EH (cell line): ENCODE measurements around the gene NKPD1.
A peak's percentile ranks its signal among the peaks of the same experiment; 100 is the strongest.

Experiments used
- DNase-seq: peaks from one replicate; pipeline ENCODE4 v3.0.0-alpha.2; 2015; ENCODE audit warnings: low read depth

NKPD1 gene

DNA sequence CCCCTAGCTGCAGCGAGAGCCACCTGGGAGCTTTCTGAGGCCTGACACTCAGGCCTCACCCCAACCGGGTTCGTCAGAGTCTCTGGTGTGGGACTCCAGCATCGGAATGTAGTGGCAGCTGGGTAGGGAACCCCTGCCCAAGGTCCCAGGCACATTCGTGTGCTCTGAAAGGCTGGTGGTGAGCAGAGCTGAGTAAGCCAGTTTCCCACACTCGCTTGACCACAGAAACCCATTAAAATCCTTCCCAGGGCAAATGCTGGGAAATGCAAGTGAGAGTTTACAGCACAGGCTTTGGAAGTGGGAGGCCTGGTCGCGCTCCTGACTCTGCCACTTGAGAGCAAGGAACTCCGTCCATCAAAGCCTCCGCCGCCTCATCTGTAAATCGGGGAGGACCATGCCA, 13.0 kb upstream of the NKPD1 start:
- DNase-seq, result peak; percentile 86

DNA sequence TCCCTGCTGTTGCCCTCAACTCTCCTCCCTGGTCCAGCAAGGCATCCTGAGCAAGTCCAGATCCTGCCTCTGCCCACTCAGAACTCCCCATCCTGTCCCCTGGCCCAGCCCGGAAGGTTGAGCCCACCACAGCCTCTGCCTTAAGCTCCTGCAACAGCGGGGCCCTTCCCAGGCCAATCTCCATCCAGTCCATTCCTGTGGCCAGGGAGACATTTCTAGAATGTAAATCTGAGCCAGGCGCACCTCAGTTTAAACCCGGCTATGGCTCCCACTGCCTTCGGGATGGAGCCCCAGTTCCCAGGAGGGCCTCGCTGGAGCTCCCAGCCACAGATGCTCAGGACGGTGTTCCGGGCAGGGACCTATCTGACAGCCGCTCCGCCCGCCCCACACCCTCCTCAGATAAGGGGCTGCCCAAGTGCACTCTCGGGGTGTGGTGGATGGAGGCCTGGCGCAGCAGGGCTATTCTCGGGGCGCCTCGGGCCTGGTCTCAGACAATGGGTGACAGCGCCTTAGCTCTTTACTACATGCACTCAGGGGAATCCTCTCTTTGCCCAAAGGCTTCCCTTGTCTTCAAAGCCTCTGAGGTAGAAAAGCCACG, 11.9 kb upstream of the NKPD1 start:
- DNase-seq, result no peak

DNA sequence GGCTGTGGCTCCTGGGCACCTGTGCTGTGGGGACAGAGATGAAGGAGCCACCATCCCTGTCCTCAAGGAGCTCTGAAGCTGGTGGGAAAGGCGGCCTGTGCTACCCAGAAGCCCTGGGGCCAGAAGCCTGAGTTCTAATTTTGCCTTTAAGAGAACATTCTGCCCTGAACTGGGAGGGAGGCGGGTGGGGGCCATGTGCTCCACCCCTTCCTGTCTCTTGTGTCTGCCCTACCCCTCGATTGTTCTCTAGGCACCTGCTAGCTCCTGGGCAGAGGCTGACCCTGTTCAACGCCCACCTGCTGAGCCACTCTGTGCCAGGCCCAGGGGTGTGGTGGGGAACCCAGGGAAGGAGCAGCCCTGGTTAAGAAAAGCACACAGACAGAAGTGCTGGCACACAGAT, 11.4 kb upstream of the NKPD1 start:
- DNase-seq, result no peak

DNA sequence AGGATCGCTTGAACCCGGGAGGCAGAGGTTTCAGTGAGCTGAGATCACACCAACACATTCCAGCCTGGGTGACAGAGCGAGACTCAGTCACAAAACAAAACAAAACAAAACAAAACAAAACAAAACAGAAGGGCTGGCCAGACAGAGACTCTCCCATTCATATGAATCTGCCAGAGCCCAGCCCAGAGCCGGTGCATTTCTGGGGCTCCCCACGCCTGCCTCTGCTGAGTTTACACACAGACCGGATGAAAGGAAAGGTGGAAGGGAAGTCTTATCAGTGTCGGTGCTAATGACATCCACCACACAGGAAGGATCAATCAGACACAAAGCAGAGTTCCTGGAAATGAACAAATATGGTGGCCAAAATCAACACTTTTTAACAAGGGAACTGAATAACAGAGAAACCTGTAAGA, 10.4 kb upstream of the NKPD1 start:
- no peak for DNase-seq

DNA sequence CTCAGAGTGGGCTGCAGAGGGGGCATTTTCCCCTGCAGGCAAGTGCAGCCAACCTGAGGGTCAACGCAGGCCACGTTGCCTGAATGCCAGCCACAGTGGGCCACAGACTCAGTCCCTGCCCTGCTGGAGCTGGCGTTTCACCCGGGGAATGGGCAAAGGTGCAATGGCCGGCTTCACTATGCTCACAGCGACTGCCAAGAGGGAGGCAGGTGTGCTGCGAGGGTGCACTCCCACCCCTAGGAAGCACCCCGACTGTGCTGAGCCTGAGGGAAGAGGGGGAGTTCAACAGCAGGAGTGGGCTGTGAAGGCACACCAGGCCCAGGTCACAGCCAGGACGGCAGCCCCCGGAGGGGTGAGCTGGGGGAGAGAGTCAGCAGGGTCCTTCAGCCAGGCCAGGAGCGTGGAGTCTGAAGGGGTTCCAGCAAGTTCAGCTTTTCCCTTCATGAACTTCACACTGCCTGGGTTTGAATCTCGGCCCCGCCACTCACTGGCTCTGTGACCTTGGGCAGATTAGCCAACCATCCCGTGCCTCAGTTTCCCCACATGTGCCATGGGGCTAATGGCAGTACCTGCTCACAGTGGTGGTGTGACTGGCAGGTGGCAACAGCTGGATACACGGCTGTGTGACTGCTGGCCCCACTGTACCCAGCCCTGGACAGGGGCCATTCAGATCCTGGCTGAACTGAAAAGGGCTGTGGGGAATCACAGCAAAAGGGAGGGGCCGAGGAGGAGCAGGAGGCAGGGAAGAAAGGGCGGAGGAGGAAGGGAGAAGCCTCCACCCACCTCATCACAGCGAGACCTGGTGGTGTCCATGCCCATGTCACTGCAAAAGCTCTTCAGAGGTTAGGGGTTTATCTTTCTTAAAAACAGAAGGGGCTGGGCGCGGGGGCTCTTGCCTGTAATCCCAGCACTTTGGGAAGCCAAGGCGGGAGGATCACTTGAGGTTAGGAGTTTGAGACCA, 9.6 kb upstream of the NKPD1 start:
- DNase-seq, result no peak

DNA sequence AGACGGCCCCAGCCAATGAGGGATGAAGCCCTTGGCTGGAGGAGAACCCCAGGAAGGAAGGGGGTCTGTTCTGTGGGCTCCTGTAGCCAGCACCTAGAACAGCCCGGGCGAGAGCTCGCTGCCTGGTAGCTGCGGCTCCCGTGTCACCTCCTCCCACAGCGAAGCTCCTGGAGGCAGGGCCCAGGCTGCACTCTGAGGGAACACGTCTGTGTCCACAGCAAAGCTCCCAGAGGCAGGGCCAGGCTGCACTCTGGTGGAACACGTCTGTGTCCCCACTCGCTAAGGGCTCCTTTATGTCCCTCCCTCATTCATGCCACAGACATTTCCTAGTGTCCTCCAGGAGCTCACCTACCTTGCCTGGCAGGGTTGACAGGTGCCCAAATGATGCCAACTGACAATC, 8.8 kb upstream of the NKPD1 start:
- no peak for DNase-seq

DNA sequence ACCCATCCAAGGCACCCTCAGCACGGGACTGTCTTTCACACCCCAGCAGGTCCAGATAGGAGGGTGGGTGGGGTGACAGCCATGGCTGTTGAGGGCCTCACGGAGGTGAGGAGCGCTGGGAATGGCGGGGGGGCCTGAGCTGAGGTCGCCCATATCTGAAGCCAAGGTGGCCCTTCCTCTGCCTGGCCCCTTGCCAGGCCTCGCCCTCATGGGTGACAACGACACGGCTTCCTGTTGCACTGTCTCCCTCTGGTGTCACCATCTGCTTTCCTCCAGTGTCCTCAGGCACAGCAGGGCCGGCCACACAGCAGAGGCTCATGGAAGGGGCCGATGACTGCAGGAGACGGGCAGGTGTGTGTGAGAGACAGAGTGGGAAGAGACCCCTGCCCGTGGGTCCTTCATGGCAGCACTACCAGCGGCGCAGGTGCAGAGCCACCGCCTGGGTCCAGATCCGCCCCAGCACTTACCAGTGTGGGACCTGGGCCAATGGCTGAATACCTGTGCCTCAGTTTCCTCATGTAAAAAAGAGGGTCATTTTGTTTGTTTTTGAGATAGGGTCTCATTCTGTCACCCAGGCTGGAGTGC, 8.1 kb upstream of the NKPD1 start:
- DNase-seq, result no peak

DNA sequence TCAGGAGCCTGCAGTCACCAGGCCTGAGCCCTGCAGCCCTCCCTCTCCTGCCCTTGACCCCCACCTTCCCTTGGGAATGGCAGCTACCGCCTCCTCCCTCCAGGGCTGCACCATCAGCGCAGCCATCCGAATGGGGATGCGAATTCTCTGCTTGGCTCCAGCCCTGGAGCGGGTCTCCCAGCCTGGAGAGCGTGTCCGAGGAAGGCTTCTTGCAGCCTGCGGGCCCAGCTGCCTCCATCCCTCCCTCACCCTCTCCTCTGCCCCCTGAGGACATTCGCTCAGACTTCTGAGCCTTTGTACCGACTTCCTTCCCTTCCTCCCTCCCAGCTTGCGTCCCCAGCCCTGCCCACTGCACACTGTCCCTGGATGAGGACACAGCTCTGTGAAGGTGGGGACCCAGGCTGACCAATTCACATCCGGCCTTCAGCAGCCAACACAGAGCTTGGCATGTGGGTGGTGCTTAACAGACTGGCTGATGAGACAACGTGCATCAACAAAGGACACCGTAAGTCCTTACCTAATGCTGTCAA, 6.0 kb upstream of the NKPD1 start:
- no peak for DNase-seq

DNA sequence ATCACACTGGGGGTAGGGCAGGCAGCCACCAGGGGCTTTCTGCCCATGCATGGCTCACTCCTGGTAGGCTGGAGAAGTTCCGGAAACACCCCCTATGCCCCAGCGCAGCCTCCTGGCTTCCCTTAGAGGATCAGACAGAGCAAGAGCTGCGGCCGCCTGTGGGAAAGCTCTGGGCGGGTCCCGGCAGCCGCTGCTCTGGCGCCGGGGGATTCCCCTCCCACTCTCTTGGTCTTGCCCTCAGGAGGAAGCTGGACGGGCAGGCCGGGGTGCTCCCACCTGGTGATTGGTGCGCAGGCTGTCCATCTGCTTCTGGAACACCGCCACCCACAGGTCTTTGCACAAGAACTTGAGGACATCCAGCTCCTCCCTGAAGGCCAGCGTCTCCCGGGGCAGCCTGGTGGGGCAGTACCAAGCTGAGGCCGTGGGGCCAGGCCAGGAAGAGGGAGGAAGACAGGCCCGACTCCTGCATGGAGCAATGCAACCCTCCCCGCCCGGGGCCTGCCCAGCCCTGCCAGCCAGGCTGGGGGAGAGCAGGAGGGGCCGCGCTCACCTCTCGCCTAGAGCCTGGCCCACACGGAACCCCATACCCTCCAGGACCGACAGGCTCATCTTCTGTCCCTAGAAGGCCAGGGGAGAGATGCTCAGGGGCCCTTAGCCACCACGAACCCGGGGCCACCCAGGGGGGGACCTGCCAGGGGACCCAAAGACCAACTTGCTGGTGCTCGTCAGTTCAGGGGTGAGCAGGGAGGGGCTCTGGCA, 4.0 kb upstream of the NKPD1 start:
- peak; percentile 76 for DNase-seq

DNA sequence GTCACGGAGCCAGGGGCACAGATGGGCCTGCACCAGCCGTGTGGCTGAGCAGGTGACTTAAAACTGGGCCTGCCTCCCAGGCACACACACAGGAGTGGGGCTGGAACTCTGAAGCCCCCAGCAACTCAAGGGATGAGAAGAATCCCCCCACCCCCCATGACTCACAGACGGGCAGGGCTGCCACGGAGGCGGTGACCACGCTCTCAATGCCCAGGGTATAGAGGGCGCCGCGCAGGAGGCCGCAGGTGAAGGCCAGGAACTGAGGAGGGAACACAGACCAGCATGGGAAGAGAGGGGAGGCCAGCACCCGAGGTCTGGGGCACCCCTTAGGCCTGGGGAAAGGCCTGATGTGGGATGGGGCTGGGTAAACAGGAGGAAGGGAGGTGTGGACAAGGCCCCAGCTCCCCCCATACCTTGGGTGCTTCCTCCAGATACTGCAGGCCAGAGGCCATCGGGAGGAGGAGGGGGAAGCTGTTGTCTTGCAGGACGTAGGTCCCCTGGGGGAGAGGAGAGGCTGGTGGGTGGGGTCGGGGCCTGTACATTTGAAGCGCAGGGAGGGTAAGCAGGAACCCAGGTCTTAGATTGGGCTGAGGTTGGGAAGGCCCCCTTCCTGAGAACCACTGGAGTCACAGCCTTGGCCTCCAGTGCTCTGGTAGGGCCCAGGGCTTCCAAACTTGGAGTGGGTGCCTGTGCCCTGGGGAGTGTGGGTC, 3.1 kb upstream of the NKPD1 start:
- no peak for DNase-seq

DNA sequence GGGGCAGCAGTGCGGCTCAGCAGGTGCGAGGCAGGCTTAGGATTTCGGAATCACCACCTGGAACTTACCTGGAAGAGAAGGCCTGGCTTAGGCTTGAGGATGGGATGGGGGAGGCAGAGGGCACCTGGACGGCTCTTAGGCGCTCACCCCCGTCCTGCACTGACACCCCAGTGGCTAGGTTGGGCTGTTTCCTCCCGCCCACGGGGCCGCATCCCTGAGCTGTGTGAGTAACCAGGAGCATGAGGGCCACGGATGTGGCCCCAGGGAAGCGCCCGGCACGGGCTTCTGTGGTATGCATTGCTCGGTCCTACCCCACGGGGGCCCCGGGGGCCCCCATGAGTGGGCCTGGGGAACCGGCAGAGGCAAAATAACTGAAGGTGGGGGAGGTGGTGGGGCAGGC, 2.4 kb upstream of the NKPD1 start:
- DNase-seq, result no peak

DNA sequence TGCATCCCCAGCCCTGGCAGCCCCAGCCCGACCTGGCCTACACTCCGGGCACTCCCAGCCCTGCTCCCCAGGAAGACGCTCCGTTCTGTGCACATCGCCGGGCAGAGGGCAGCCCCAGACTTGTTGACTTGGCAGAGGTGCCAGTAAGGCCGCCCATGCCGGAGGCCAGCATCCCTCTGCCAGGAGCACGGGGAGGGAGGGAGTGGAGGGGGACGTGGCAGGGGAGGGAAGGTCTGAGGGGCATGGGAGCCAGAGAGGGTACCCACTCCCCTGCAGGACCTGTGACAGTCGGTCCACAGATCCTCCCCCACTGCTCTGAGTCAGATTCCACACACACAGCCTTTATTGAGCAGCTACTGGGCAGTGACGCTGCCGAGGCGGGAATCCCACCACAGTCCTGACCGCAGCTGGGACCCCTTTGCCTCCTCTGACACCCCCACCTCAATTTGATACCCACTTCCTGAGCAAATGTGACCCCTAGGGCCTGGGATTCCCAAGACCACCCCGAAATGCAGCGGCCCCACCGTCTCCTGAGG, 1.9 kb upstream of the NKPD1 start:
- DNase-seq, result no peak

DNA sequence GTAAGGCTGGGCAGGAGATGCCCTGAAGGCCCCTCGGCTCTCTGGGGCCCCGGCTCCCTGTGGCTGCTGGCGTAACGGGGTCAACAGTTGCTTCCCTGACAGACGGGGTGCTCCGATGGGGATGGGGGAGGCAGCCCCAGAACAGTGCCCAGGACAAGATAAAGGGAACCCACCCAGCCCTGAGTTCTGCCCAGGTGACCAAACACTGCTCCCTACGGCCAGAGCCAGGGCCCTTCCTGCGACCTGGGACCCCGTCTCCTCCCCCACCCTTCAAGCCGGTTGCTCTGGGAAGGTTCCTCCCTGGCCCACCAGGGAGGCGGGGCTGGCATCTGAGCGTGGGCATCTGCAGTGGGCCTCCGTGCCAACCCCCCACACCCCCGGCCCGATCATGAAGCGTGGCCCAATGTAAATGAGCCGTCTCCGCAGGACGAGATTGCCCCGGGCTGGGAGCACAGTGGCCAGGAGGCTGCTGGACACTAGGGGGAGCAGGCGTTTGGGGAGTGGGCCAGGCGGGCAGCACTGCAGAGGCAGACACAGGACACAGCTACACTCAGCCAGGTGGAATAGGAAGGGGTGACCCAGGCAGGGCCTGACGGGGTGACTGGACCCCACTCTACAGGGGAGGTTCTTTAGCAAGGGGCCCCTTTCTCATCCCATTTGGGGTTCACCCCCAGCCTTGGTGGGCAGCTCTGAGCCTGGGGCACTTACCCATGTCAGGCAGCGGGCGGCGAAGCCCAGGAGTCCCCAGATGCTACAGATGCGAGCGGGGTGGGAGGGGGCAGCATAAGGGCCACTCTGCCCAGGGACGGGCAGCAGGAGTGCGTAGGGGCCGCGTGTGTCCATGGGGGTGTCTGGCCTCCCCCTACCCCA, 1.2 kb upstream of the NKPD1 start:
- peak; percentile 40 for DNase-seq

DNA sequence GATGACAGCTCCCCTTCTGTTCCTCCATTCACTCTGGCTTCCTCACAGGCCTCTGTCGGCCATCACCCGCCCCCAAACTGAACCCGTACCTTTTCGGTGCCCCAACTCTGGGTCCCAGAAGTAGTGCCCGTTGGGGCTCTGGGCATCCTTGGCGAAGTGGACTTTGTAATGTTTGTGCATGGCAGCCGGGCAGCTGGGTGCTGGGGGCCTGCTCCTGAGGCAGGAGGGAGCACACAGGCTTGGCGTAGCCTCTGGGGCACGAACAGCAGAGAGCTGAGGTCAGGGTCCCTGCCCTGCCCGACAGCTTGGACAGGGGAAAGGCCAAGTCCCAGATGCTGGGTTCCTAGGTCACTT, 834 bp downstream of the NKPD1 start:
- DNase-seq, result no peak

DNA sequence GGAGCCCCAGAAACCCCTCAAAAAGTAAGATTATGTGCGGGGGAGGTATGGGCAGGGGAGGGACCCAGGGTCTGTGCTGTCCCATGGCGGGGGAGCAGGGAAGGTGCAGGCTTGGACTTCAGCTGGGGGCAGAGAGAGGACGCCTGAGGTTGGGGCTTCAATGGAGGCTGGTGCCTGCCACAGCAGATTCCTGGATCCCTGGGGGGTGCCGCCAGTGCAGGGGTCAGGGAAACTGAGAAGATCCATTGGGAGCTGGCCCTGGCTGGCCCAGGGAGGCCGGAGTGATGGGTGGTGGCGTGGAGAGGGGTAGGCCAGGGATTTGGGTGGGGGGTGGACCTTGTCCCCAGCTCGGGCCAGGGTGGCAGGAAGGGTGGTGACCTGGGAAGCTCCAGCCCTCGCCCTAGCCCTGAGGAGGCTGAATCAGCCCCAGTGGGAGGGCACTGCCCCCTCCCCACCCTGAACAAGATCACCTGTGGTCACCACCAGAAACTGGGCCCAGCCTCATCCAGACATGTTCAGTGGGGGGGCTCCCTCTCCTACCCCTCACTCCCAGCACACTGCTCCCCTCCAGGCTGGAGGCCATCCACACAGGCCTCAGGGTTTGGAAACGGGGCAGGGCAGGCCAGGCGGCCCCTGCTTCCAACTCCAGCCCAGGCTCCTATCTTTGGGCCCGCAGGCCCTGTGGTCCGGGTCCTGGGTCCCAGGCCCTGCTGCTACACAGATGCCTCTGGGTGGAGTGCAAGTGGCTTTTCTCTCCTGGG, 1.4 kb downstream of the NKPD1 start:
- no peak for DNase-seq

DNA sequence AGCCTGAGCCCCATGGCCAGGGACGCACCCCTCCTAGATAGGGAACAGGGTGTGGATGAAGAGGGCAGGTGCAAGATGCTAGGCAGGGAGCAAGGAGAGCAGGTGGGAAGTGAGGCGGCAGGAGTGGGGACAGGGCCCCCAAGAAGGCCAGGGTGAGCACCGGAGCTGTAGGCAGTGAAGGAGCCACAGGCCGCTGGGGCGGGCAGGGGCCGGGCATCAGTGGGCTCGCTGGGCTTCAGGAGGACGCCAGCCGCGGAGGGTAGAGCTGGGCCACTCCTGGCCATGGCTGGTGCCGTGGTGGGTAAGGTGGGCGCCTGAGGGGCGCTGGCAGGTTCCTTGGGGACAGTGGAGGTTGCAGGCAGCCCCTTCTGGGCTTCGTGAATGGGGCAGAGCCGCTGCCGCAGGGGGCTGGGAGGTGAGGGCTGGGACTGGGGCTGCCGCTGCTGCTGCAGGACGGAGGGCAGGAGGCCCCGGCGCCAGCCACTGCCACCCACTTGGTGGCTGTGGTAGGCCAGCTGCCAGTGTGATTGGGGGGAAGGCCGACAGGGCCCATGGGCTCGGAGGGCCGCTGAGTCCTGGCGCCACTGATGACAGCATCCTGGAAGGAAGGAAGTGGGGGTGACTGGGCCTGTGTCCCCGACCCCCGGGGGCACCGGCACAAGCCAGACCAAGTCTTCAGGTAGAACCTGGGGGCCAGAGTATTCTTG, 2.1 kb downstream of the NKPD1 start:
- no peak for DNase-seq

DNA sequence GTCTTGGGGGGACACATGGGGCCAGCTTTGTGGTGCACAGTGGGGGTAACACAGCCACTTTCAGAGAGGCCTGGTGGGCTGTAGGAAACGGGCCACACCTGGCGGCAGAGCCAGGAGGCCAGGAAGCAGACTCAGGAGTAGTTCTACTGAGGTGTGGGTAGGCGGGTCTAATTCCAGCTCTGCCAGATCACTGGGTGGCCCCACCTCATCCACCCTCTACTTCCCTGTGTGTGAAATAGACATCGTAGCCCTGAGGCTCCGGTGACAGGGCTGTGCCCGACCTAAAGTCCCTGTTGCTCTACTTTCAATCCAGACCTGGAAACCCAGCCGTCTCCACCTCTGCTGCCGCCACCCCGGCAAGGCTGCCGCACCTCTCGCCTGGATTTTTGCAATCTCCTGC, 4.0 kb downstream of the NKPD1 start:
- DNase-seq, result no peak

DNA sequence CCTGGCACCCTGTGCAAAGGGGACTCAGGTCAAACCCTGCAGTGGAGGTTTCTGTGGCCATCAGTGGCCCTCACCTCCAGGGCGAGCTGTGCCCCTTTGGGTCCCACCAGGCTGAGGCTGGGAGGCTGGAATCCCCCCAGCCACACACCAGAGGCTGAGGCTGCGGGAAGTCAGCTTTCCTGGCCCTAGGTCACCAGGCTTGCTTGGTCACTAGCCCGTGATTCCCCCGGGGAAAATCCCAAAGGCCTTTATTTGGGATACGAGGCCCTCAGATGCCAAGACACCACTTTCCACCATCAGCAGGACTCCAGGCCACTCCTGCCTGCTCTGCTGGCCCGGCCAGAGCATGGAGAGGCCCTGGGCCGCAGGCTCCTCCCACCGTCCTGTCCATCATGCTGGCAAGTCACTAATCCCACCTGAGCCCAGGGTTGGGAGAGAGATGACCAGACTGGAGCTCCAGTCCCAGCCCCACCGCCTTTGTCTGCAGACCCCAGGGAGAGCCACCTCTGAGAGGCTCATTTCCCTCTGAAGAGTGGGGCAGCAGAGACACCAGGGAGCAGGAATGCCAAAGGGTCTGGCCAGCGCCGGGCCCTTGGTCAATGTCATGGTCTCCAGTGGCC, 4.7 kb downstream of the NKPD1 start:
- no peak for DNase-seq
